Measurements from ENCODE around the gene SLC4A11.

DNA sequence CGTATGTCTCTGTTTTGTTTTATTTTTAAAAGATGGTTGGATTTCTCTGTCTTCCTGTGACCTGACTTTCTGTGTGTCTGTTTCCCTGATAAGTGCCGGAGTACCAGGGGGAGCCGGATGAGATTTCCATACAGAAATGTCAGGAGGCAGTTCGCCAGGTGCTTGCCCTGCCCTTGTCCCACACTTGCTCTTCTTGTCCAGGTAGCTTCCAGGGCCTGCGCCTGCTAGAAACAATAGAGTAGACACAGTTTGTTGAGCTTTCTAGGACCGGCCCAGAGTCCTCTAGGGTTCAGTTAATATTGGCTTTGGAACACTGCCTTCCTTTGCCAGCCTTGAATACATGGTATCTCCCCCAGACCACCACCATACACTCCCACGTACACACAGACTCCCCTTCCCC lies 25.8 kb downstream of the SLC4A11 start:
- TF ChIP-seq POLR2AphosphoS5 (IDR thresholded peaks at IDR 0.05; ENCODE audit: low read depth) (no peak), EZH2phosphoT487 (IDR thresholded peaks at IDR 0.05; ENCODE audit: unreplicated experiment) (no peak), EZH2 (IDR thresholded peaks at IDR 0.05; ENCODE audit: low read depth, unreplicated experiment) (no peak), JUNB (IDR thresholded peaks at IDR 0.05; ENCODE audit: unreplicated experiment) (no peak), ZNF114 (CRISPR knock-in tag; IDR thresholded peaks at IDR 0.05) (no peak), STAT1 (IDR thresholded peaks at IDR 0.05; ENCODE audit: unreplicated experiment) (no peak), NANOG (IDR thresholded peaks at IDR 0.05; ENCODE audit: borderline replicate concordance) (no peak)
- TF ChIP-seq, protein P1, sequence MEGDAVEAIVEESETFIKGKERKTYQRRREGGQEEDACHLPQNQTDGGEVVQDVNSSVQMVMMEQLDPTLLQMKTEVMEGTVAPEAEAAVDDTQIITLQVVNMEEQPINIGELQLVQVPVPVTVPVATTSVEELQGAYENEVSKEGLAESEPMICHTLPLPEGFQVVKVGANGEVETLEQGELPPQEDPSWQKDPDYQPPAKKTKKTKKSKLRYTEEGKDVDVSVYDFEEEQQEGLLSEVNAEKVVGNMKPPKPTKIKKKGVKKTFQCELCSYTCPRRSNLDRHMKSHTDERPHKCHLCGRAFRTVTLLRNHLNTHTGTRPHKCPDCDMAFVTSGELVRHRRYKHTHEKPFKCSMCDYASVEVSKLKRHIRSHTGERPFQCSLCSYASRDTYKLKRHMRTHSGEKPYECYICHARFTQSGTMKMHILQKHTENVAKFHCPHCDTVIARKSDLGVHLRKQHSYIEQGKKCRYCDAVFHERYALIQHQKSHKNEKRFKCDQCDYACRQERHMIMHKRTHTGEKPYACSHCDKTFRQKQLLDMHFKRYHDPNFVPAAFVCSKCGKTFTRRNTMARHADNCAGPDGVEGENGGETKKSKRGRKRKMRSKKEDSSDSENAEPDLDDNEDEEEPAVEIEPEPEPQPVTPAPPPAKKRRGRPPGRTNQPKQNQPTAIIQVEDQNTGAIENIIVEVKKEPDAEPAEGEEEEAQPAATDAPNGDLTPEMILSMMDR (conservative IDR thresholded peaks at IDR 0.05; ENCODE audit: low read depth in 2 of 2): no peak
- TF ChIP-seq, protein P2, sequence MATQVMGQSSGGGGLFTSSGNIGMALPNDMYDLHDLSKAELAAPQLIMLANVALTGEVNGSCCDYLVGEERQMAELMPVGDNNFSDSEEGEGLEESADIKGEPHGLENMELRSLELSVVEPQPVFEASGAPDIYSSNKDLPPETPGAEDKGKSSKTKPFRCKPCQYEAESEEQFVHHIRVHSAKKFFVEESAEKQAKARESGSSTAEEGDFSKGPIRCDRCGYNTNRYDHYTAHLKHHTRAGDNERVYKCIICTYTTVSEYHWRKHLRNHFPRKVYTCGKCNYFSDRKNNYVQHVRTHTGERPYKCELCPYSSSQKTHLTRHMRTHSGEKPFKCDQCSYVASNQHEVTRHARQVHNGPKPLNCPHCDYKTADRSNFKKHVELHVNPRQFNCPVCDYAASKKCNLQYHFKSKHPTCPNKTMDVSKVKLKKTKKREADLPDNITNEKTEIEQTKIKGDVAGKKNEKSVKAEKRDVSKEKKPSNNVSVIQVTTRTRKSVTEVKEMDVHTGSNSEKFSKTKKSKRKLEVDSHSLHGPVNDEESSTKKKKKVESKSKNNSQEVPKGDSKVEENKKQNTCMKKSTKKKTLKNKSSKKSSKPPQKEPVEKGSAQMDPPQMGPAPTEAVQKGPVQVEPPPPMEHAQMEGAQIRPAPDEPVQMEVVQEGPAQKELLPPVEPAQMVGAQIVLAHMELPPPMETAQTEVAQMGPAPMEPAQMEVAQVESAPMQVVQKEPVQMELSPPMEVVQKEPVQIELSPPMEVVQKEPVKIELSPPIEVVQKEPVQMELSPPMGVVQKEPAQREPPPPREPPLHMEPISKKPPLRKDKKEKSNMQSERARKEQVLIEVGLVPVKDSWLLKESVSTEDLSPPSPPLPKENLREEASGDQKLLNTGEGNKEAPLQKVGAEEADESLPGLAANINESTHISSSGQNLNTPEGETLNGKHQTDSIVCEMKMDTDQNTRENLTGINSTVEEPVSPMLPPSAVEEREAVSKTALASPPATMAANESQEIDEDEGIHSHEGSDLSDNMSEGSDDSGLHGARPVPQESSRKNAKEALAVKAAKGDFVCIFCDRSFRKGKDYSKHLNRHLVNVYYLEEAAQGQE (IDR thresholded peaks at IDR 0.05; ENCODE audit: unreplicated experiment): no peak

All from GM23338 (cell line).